ENCODE data around the gene INSIG1.

INSIG1 gene

GRCh38 chr7:155286686-155287085, 11.0 kb upstream of the INSIG1 start:
- no peak for DNase-seq

GRCh38 chr7:155287284-155287935, 10.3 kb upstream of the INSIG1 start:
- no peak for DNase-seq

- no peak for DNase-seq
These were observed 9.6 kb upstream of the INSIG1 start for GRCh38 chr7:155288055-155288454.

GRCh38 chr7:155289107-155289506, 8.6 kb upstream of the INSIG1 start:
- no peak for DNase-seq

GRCh38 chr7:155289949-155290501, 7.7 kb upstream of the INSIG1 start:
- DNase-seq: no peak

GRCh38 chr7:155291045-155291530, 6.6 kb upstream of the INSIG1 start:
- DNase-seq: no peak

GRCh38 chr7:155291729-155292128, 5.9 kb upstream of the INSIG1 start:
- no peak for DNase-seq

GRCh38 chr7:155292680-155293226, 4.9 kb upstream of the INSIG1 start:
- no peak for DNase-seq

GRCh38 chr7:155293721-155294510, 3.8 kb upstream of the INSIG1 start:
- DNase-seq: peak in 1 of 2 experiments; percentile 6

- DNase-seq: no peak
These were observed 3.2 kb upstream of the INSIG1 start for GRCh38 chr7:155294511-155294778.

- no peak for DNase-seq
These were observed 2.2 kb upstream of the INSIG1 start for GRCh38 chr7:155295511-155295910.

- peak in 1 of 2 experiments; percentile 25 for DNase-seq
These were observed 1.5 kb upstream of the INSIG1 start for GRCh38 chr7:155296006-155296787.

GRCh38 chr7:155296788-155297516, 726 bp upstream of the INSIG1 start:
- DNase-seq: peak in 1 of 2 experiments; percentile 49

GRCh38 chr7:155298288-155298833, 683 bp downstream of the INSIG1 start:
- no peak for DNase-seq

GRCh38 chr7:155298834-155299534, 1.3 kb downstream of the INSIG1 start:
- peak; percentile 90 to 95 for DNase-seq

- no peak for DNase-seq
These were observed 2.0 kb downstream of the INSIG1 start for GRCh38 chr7:155299535-155300202.

GRCh38 chr7:155300641-155301452, 3.2 kb downstream of the INSIG1 start:
- no peak for DNase-seq

GRCh38 chr7:155303039-155303593, 5.4 kb downstream of the INSIG1 start:
- DNase-seq: no peak

- DNase-seq: no peak
These were observed 6.2 kb downstream of the INSIG1 start for GRCh38 chr7:155303897-155304296.

All from NCI-H446 (cell line).